Measurements from ENCODE around the gene NKAIN2. TPM values are rescaled to one million over a fixed set of nuclear protein-coding genes. Genes with fewer than 3 reads are reported as not detected.

NKAIN2 gene
- total RNA-seq, 1 donor from 2014 or later: not detected

- peak; percentile 84 for TF ChIP-seq CTCF (IDR thresholded peaks at IDR 0.05)
- intact Hi-C loops (cut with DNase I): no loop called here
- Histone ChIP-seq H3K4me3 (peak overlapping the region; percentile 47), H3K9me3 (no peaks in the 10 kb centered on the region), H3K4me1 (peaks cover 6% of the 10 kb centered on the region), H3K27ac (no peak overlapping the region), H3K36me3 (no peaks in the 10 kb centered on the region), H3K27me3 (peaks cover 41% of the 10 kb centered on the region)
- DNase-seq: peak; percentile 88
- peak; percentile 96 for ATAC-seq
Observed at GRCh38 chr6:123802697-123803503, 765 bp upstream of the NKAIN2 start.

- TF ChIP-seq CTCF (IDR thresholded peaks at IDR 0.05): no peak
- DNase-seq (no peak), ATAC-seq (no peak)
- H3K9me3 ChIP-seq: no peaks in the 10 kb centered on the region
- H3K36me3 ChIP-seq: no peaks in the 10 kb centered on the region
- H3K4me1 ChIP-seq: peaks cover 6% of the 10 kb centered on the region
- intact Hi-C loops (cut with DNase I): no loop called here
- no peak overlapping the region for H3K4me3 ChIP-seq
- H3K27me3 ChIP-seq: peaks cover 41% of the 10 kb centered on the region
- H3K27ac ChIP-seq: no peak overlapping the region
Observed at GRCh38 chr6:123804014-123804786, 535 bp downstream of the NKAIN2 start.

GRCh38 chr6:123804787-123805540 lies 1.3 kb downstream of the NKAIN2 start:
- no peaks in the 10 kb centered on the region for H3K36me3 ChIP-seq
- no peak overlapping the region for H3K27ac ChIP-seq
- no peak overlapping the region for H3K4me3 ChIP-seq
- no peak for ATAC-seq
- no peak for TF ChIP-seq CTCF (IDR thresholded peaks at IDR 0.05)
- no peaks in the 10 kb centered on the region for H3K9me3 ChIP-seq
- DNase-seq: no peak
- intact Hi-C loops (cut with DNase I): no loop called here
- H3K4me1 ChIP-seq: peaks cover 6% of the 10 kb centered on the region
- H3K27me3 ChIP-seq: peaks cover 47% of the 10 kb centered on the region

- H3K9me3 ChIP-seq: no peaks in the 10 kb centered on the region
- intact Hi-C loops (cut with DNase I): no loop called here
- no peak for TF ChIP-seq CTCF (IDR thresholded peaks at IDR 0.05)
- no peaks in the 10 kb centered on the region for H3K36me3 ChIP-seq
- peaks cover 48% of the 10 kb centered on the region for H3K27me3 ChIP-seq
- DNase-seq (no peak), ATAC-seq (no peak)
- peaks cover 6% of the 10 kb centered on the region for H3K4me1 ChIP-seq
- no peak overlapping the region for H3K4me3 ChIP-seq
- no peak overlapping the region for H3K27ac ChIP-seq
Observed at GRCh38 chr6:123805921-123806320, 2.3 kb downstream of the NKAIN2 start.

GRCh38 chr6:123806561-123806960 lies 2.9 kb downstream of the NKAIN2 start:
- Histone ChIP-seq H3K27me3 (peaks cover 44% of the 10 kb centered on the region), H3K4me3 (no peak overlapping the region), H3K36me3 (no peaks in the 10 kb centered on the region), H3K4me1 (peaks cover 6% of the 10 kb centered on the region), H3K27ac (no peak overlapping the region), H3K9me3 (no peaks in the 10 kb centered on the region)
- intact Hi-C loops (cut with DNase I): no loop called here
- no peak for TF ChIP-seq CTCF (IDR thresholded peaks at IDR 0.05)
- no peak for DNase-seq
- no peak for ATAC-seq
